ELR (cell line): Measurements from ENCODE around the gene KCNJ14.
A peak's percentile ranks its signal among the peaks of the same experiment; 100 is the strongest.

ENCODE experiments used
- DNase-seq: peaks from one replicate; pipeline ENCODE4 v3.0.0-alpha.2; 2015; ENCODE audit warnings: low read depth

The KCNJ14 gene

GRCh38 chr19:48508729-48509411 lies 53.5 kb downstream of the KCNJ14 start:
- DNase-seq = no peak

DNA sequence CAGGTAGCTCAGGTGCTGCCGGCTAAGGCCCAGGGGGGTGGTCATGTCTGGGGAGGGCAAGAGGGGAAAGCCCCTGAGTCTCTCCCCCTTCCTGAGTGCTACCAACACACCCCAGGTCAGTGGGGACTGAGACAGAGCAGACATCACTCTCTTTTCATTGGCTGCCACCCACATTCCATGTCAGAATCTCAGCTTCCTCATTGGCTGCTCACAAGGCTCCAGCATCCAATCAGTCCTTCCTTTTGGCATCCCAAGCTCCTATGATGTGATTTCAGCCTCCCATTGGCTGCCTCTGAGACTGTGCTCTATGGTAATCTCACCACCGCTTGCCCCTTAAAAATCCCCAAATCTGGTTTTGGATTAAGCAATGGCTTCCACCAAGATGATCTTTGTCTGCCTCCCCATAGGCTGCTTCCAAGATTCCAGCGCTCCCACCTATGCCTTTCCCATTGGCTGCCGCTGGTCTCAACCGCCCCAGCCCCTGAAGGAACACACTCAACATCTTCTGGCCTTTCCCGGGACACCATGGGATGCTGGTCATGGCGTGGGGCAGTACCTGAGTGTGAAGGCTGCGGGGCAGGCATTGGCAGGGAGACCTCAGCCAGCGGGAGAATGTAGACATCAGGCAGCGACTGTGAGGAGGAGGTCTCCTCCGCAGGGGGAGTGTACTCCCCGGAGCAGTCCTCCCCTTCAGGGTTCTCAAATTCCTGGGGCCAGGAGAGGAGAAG lies 54.3 kb downstream of the KCNJ14 start:
- peak; percentile 33 for DNase-seq

DNA sequence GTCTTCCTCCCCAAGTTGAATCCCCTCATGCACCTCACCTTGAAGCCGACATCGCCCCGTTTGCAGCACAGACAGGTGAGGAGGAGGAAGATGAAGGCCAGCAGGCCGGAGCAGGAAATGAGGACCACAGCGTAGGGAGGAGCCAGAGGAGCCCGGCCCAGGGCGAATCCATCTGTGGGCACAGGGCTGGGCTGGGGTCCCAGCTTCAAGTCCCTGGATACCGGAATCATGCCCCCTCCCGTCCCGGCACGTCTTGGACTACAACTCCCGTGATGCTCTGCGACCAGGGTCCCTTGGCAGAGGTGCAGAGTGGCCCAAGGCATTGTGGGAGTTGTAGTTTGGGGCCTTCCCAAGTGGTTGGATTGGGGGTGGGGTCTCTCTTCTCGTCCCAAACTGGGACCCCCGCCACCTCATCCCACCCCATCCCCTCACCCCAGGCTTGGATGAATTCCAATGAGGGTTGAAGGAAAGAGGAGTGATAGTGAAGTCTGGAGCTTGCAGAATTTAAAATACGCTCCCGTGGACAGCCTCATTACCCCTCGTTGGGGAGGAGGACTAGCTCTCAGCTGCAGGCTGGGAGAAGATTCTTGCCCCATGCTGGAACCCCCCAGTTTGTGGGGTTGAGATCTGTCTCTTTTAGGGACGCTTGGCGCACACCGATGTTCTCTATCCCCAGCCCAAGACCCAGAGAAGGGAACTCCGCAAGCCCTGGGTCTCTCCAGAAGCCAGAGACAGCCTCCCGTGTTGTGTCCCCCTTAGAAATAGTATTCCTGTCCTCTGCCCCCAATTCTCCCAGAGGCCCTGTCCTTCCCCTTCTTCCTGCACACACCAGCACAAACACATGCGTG lies 55.3 kb downstream of the KCNJ14 start:
- peak; percentile 63 for DNase-seq

- no peak for DNase-seq
These were observed 56.0 kb downstream of the KCNJ14 start for GRCh38 chr19:48511321-48511731.

DNA sequence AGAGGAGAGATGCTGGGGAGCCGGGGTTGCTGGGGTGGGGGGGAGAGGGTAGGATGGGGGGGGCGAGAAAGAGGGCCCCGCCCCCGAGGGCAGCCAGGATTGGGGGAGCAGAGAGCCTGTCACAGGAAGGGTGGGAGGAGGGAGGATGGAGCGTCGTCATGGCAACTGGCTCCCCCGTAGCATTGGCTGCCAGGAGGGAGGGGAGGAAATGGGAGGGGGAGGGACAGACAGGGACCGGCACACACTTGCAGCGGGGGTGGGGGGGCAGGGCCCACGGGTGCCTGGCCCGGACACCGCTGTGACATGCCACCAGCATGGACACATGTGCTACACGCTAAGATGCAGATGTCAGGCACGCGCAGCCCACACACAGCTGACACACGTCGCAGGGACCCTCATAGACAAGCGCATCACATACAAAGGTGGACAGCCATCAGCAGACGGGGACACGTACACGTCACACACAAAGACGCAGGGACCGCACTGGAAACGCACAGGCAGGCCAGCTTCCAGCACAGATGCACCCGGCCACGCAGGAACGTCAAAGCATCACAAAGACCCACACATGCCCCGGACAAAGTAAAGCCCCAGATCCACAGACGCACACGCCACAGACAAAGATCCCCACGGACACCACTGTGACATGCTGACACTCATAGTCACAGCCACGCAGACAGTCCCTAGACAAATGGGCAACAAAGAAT lies 56.6 kb downstream of the KCNJ14 start, which contains the start of gene LMTK3:
Gene LMTK3, minus strand, starts transcription at position 36 of the 704 bp plus-strand sequence. CDS start 259 bp downstream, outside the sequence.
- peak; percentile 69 for DNase-seq

- DNase-seq = no peak
These were observed 57.3 kb downstream of the KCNJ14 start for GRCh38 chr19:48512504-48513288.

DNA sequence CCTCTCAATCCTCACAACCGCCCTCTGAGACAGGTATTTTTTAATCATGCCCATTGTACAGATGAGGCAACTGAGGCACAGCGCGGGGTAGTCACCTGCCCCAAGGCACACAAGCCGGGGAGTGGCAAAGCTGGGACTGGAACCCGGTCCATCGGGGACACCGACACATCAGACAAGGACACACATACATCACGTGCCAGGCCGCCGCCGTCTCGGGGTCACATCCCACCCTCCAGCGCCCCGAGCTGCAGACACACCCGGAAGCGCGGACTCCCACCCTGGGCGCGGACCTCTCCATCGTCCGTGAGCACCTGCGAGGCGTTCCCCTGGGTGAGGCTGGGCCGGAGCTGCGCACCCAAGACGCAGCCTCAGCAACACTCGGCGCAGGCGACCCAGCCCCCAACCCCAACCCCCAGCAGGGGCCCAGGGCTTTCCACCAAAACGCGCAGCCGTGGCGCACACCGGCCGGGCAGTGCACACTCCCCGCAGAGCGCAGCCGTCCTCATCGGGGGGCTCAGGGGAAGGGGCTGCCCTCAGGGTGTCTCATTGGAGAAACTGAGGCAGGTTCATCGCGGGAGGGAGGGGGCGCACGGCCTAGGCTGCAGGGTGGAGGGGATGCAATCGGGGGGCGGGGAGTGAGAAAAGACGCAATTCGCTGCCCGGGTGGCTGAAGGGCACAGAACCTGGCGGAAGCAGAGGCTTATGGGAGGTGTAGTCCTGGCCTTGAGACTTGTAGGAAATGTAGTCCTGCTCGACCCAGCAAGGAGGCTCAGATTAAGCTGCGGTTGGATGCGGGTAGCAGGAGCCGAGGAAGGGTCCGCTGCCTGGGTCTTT lies 58.1 kb downstream of the KCNJ14 start:
- peak; percentile 81 for DNase-seq

DNA sequence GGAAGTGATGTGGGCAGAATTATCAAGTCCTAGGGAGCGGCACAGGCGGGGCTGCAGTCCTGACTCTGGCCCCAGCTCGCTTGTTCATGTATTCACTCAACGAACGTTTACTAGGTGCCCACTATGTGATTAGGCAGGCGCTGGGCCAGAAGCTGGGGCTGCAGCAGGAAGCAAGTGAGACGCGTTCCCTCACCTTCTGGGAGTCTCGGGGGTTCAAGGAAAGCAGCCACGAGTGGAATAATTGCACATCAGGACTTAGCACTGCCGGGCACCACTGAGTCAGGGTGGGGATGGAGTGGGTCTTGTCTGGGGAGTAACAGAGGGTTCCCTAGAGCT lies 58.7 kb downstream of the KCNJ14 start:
- DNase-seq = no peak

GRCh38 chr19:48516536-48516935 lies 61.2 kb downstream of the KCNJ14 start:
- no peak for DNase-seq
